SK-N-SH (cell line): Measurements from ENCODE around the gene SHROOM3. TPM values are rescaled to one million over a fixed set of nuclear protein-coding genes. Genes with fewer than 3 reads are reported as not detected.

ENCODE experiments used
- CTCF ChIA-PET: fragments of 300-600, 350-600 bp; formaldehyde crosslinking; extraction: SDS; loops from one replicate; lab custom pipeline; 2021; lab: Yijun Ruan, JAX
- POLR2A ChIA-PET: fragments of 350-600 bp; sonication (Branson Sonifier 250); formaldehyde crosslinking; extraction: SDS; loops from one replicate; lab custom pipeline; 2020; ENCODE audit warnings: antibody characterized with exemption, inconsistent platforms; lab: Yijun Ruan, JAX
- DNase-seq: peaks from one replicate; pipeline ENCODE4 v3.0.0; 2012
- H2AFZ ChIP-seq: fragments of 200-600 bp; sonication (generic); 2 replicates; pipeline ENCODE4 v1.8.1; 2016; ENCODE audit warnings: antibody characterized with exemption, mild to moderate bottlenecking, low read depth
- H3F3A ChIP-seq: fragments of 200-600 bp; sonication (generic); replicated peaks from 2 replicates; pipeline ENCODE3; 2016; ENCODE audit warnings: antibody characterized with exemption, mild to moderate bottlenecking; ENCODE audit not compliant: insufficient read depth
- H3K27ac ChIP-seq, 2 experiments: fragments of 200-500 bp in 1 of 2; fragments of 200-600 bp in 1 of 2; sonication (Bioruptor generic) in 1 of 2; sonication (generic), shearing (Covaris generic) in 1 of 2; 2 replicates each; pipeline versions ENCODE4 v1.5.1 to v1.6.1; 2014 to 2016; ENCODE audit warnings: low read depth in 2 of 2, inconsistent platforms in 1 of 2, low read length in 1 of 2, mild to moderate bottlenecking in 1 of 2, mixed read lengths in 1 of 2
- H3K27me3 ChIP-seq: fragments of 200-600 bp; sonication (generic), shearing (Covaris generic); 2 replicates; pipeline ENCODE4 v1.6.1; 2016; ENCODE audit warnings: mixed run types; ENCODE audit not compliant: insufficient read depth
- H3K36me3 ChIP-seq, 2 experiments: fragments of 200-500 bp in 1 of 2; fragments of 200-600 bp in 1 of 2; sonication (Bioruptor generic) in 1 of 2; sonication (generic) in 1 of 2; replicated peaks in 1 of 2; 2 replicates each; pipeline versions ENCODE3 to v1.5.1; 2014 to 2016; ENCODE audit warnings: low read length in 1 of 2, mild to moderate bottlenecking in 1 of 2; ENCODE audit not compliant: insufficient read depth in 2 of 2, control insufficient read depth in 1 of 2
- H3K4me1 ChIP-seq, 2 experiments: fragments of 200-500 bp in 1 of 2; fragments of 200-600 bp in 1 of 2; sonication (Bioruptor generic) in 1 of 2; sonication (generic), shearing (Covaris generic) in 1 of 2; 2 replicates each; pipeline versions ENCODE4 v1.5.1 to v1.6.1; 2014 to 2016; ENCODE audit warnings: low read depth in 1 of 2, low read length in 1 of 2, mixed run types in 1 of 2; ENCODE audit not compliant: insufficient read depth in 2 of 2, control insufficient read depth in 1 of 2
- H3K4me2 ChIP-seq: fragments of 200-600 bp; sonication (generic), shearing (Covaris generic); 2 replicates; pipeline ENCODE4 v1.6.1; 2017; ENCODE audit warnings: mixed run types
- H3K4me3 ChIP-seq, 2 experiments: fragments of 200-500 bp in 1 of 2; fragments of 200-600 bp in 1 of 2; sonication (Bioruptor generic) in 1 of 2; sonication (generic), shearing (Covaris generic) in 1 of 2; 2 replicates each; pipeline versions ENCODE4 v1.5.1 to v1.8.1; 2014 to 2016; ENCODE audit warnings: low read depth in 2 of 2, inconsistent platforms in 1 of 2, low read length in 1 of 2, mild to moderate bottlenecking in 1 of 2, mixed read lengths in 1 of 2, moderate library complexity in 1 of 2
- H3K79me2 ChIP-seq: fragments of 200-600 bp; sonication (generic); 2 replicates; pipeline ENCODE4 v1.8.1; 2017; ENCODE audit warnings: mild to moderate bottlenecking; ENCODE audit not compliant: insufficient read depth
- H3K9ac ChIP-seq: fragments of 200-600 bp; sonication (generic); 2 replicates; pipeline ENCODE4 v1.6.1; 2017; ENCODE audit warnings: mixed run types
- H3K9me2 ChIP-seq: fragments of 200-600 bp; sonication (generic); 2 replicates; pipeline ENCODE4 v1.6.1; 2017; ENCODE audit warnings: mixed run types
- H3K9me3 ChIP-seq: fragments of 200-600 bp; sonication (generic); 2 replicates; pipeline ENCODE4 v1.6.1; 2017; ENCODE audit warnings: mixed run types, mild to moderate bottlenecking, moderate library complexity
- H4K20me1 ChIP-seq: fragments of 200-600 bp; sonication (generic); 2 replicates; pipeline ENCODE4 v1.6.1; 2017; ENCODE audit warnings: mild to moderate bottlenecking, mixed run types; ENCODE audit not compliant: insufficient read depth
- CHD2 ChIP-seq: fragments of 150-350 bp; IDR thresholded peaks from 2 replicates; pipeline ENCODE4 v1.6.1; 2018; ENCODE audit warnings: low read length; ENCODE audit not compliant: partially characterized antibody
- EP300 ChIP-seq, 2 experiments: IDR thresholded peaks; 2 replicates each; pipeline versions ENCODE4 v1.4.0 to v1.6.1; 2012; ENCODE audit warnings: borderline replicate concordance in 1 of 2, low read depth in 1 of 2, low read length in 1 of 2
- EZH2phosphoT487 ChIP-seq: fragments of 200-600 bp; sonication (generic); IDR thresholded peaks from 2 replicates; pipeline ENCODE4 v1.6.1; 2017; ENCODE audit warnings: low read depth, mixed run types, mild to moderate bottlenecking, antibody characterized with exemption, moderate library complexity, borderline replicate concordance
- FOSL2 ChIP-seq: IDR thresholded peaks from 2 replicates; pipeline ENCODE4 v1.4.0; 2012; ENCODE audit warnings: low read depth, mild to moderate bottlenecking, moderate library complexity, borderline replicate concordance
- FOXM1 ChIP-seq: IDR thresholded peaks from 2 replicates; pipeline ENCODE4 v1.4.0; 2012; ENCODE audit warnings: low read depth, mild to moderate bottlenecking
- IRF3 ChIP-seq: fragments of 150-350 bp; IDR thresholded peaks from 2 replicates; pipeline ENCODE4 v1.6.1; 2016; ENCODE audit warnings: mild to moderate bottlenecking, low read depth, low read length
- JUND ChIP-seq: IDR thresholded peaks from 2 replicates; pipeline ENCODE4 v1.4.0; 2012
- NFIC ChIP-seq: IDR thresholded peaks from 2 replicates; pipeline ENCODE4 v1.4.0; 2012; ENCODE audit warnings: borderline replicate concordance
- NRF1 ChIP-seq: IDR thresholded peaks from 2 replicates; pipeline ENCODE4 v1.6.1; 2012; ENCODE audit warnings: low read depth, mild to moderate bottlenecking, low read length
- PBX3 ChIP-seq: IDR thresholded peaks from 2 replicates; pipeline ENCODE4; 2012
- POLR2AphosphoS5 ChIP-seq: IDR thresholded peaks from 2 replicates; pipeline ENCODE4 v1.6.1; 2012; ENCODE audit warnings: low read depth, low read length
- RXRA ChIP-seq: IDR thresholded peaks from 2 replicates; pipeline ENCODE4 v1.4.0; 2012; ENCODE audit warnings: low read depth, mild to moderate bottlenecking, borderline replicate concordance
- TCF12 ChIP-seq: IDR thresholded peaks from 2 replicates; pipeline ENCODE4 v1.4.0; 2012
- USF2 ChIP-seq: fragments of 150-350 bp; IDR thresholded peaks from 2 replicates; pipeline ENCODE4 v1.6.1; 2017; ENCODE audit warnings: antibody characterized with exemption, low read length, low read depth, borderline replicate concordance
- WGBS: methylation state at CpG from one replicate; pipeline ENCODE4 v1.1.6; 2017; ENCODE audit warnings: low lambda C conversion rate; 5-methylcytosine and 5-hydroxymethylcytosine counted together
- polyA plus RNA-seq, 3 experiments: library from polyadenylated mRNA; depleted of rRNA; stranded (reverse); fragments of >200 nt; gene quantifications; 2 replicates each; pipeline ENCODE4 v1.2.3, GENCODE V29; 2012
- TF ChIP-seq, protein P1 (sequence below): IDR thresholded peaks from 2 replicates; pipeline ENCODE4 v1.4.0; 2012; ENCODE audit warnings: low read depth

Gene SHROOM3
- polyA plus RNA-seq, 1 of the 3 experiments (the other 2 are of a cell fraction) = 4.3 TPM

DNA sequence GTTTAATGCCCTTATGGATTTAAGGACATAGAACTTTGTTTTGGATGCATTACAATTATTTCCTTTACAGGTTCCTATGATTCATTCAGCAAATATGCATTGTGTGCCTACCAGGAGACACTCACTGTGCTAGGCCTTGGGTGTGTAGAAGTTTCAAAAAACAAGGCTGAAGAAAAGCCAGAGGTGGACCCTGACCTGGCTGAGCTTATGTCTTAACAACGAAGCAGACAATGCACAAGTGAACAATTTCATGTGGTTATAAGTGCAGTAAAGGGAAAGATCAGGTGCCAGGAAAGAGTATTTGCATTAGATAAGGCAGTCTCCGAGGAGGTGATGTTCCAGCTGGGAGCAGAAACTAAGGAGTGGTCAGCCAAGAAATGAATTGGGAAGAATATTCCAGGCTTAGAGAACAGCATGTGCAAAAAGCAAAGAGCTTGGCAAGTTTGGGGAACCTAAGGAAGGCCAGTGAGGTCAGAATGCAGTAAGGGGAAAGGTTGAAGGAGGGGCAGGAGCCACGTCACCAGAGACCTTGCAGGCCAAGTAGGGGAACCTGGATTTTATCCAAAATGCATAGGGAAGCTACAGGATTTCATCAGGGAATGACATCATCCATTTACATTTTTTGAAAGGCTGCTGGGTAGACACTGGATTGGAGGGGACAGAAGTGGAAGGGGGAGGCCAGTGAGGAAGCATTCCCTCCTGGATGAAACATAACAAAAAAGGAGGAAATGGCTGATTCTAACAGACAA lies 269.3 kb downstream of the SHROOM3 start:
- Histone ChIP-seq H3K9me2 (no peaks in the 10 kb centered on the region), H3K4me3 (no peak overlapping the region), H3K36me3 (peaks cover 0 to 5% of the 10 kb centered on the region in 2 experiments), H3K4me2 (peak overlapping the region; percentile 19), H4K20me1 (no peaks in the 10 kb centered on the region), H3F3A (peaks cover 43% of the 10 kb centered on the region), H3K9me3 (no peaks in the 10 kb centered on the region), H3K27ac (peak overlapping the region; percentile 76 to 82), H3K79me2 (peaks cover 91% of the 10 kb centered on the region), H3K9ac (peak overlapping the region; percentile 15; the same call in 1 of the 2 replicates), H3K27me3 (no peaks in the 10 kb centered on the region), H3K4me1 (peaks cover 31 to 47% of the 10 kb centered on the region in 2 experiments), H2AFZ (no peak overlapping the region)
- POLR2A ChIA-PET = no interaction called here
- CTCF ChIA-PET = no interaction called here
- no peak for DNase-seq
- 57% methylated on average over 3 of the region's 3 CpGs for WGBS
- peak; percentile 81 for TF ChIP-seq NFIC
- TF ChIP-seq EZH2phosphoT487 = no peak
- TF ChIP-seq FOSL2 = peak; percentile 26; the same call in 1 of the 2 replicates
- peak; percentile 20; the same call in 1 of the 2 replicates for TF ChIP-seq PBX3
- 0 out of 2 replicates have a peak, but pooled peaks have one; percentile 12 for TF ChIP-seq POLR2AphosphoS5
- peak; percentile 26; the same call in 1 of the 2 replicates for TF ChIP-seq RXRA
- TF ChIP-seq, protein P1, sequence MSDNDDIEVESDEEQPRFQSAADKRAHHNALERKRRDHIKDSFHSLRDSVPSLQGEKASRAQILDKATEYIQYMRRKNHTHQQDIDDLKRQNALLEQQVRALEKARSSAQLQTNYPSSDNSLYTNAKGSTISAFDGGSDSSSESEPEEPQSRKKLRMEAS = 0 out of 2 replicates have a peak, but pooled peaks have one; percentile 19
- peak; percentile 47 for TF ChIP-seq JUND
- TF ChIP-seq NRF1 = no peak
- no peak for TF ChIP-seq FOXM1
- peak in 1 of 2 experiments; percentile 28; a peak in 1 of 4 replicates for TF ChIP-seq EP300 (IDR thresholded peaks at IDR 0.05; ENCODE audit: borderline replicate concordance in 1 of 2, low read depth in 1 of 2, low read length in 1 of 2)
- peak; percentile 53; the same call in 1 of the 2 replicates for TF ChIP-seq TCF12

DNA sequence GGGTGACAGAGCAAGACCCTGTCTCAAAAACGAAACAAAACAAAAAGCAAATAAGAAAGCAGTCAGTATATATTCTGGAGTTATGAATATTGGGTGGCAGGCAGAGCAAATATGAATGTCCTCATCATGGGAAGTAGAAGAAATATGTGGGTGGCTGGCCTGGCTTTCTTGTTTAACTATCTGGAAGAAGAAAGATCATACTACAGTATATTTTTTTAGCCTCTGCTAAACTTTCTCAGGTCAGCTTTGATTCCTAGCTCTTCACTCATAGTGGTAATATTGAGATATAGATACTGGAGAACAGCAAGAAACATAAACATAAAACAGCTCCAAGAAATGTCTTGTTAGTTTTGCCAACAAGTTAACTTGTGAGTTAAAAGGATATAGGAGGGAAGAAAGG lies 270.4 kb downstream of the SHROOM3 start:
- no peak for DNase-seq
- peaks cover 22 to 45% of the 10 kb centered on the region in 2 experiments for H3K4me1 ChIP-seq
- H3K4me2 ChIP-seq = peak overlapping the region; percentile 19; the same call in 1 of the 2 replicates
- peaks cover 8 to 13% of the 10 kb centered on the region in 2 experiments for H3K36me3 ChIP-seq
- H3K79me2 ChIP-seq = peaks cover 88% of the 10 kb centered on the region
- TF ChIP-seq, protein P1 = no peak
- no peak for TF ChIP-seq PBX3
- TF ChIP-seq CHD2 = no peak
- TF ChIP-seq USF2 = no peak
- no peak for TF ChIP-seq IRF3
- no peak overlapping the region for H3K9ac ChIP-seq
- WGBS = 100% methylated on average over 1 of the region's 1 CpG
- no peaks in the 10 kb centered on the region for H4K20me1 ChIP-seq
- no peak overlapping the region for H3K4me3 ChIP-seq
- no peaks in the 10 kb centered on the region for H3K9me3 ChIP-seq
- H3K9me2 ChIP-seq = no peaks in the 10 kb centered on the region
- peak overlapping the region in 1 of 2 experiments; percentile 76; a peak in 2 of 4 replicates for H3K27ac ChIP-seq
- ChIA-PET POLR2A (no interaction called here), CTCF (no interaction called here)
- no peak overlapping the region for H2AFZ ChIP-seq
- no peaks in the 10 kb centered on the region for H3K27me3 ChIP-seq
- H3F3A ChIP-seq = peaks cover 38% of the 10 kb centered on the region
